Measurements from ENCODE around the gene GDAP2. TPM values are rescaled to one million over a fixed set of nuclear protein-coding genes. Genes with fewer than 3 reads are reported as not detected.

GDAP2 gene
- total RNA-seq, 1 donor from 2014 or later = 25.3 TPM

Other genes starting within 250 kb of the GDAP2 start
- 54.2 and 55.5 TPM in 2 replicates for gene WDR3, start 118 bp upstream of the GDAP2 start, total RNA-seq